BLaER1 treated with 17β-estradiol and CSF1 and Interleukin-3, amounts not matched to agents 10 nM and 100 nM (cell line): ENCODE data around the gene QRICH2.
A peak's percentile ranks its signal among the peaks of the same experiment; 100 is the strongest.

ENCODE experiments used
- H3K27ac ChIP-seq, 11 experiments: shearing (Covaris generic); formaldehyde crosslinking; 2 replicates each; pipeline ENCODE4 v1.8.1; 2022
- H3K27me3 ChIP-seq, 11 experiments: shearing (Covaris generic); formaldehyde crosslinking; 2 replicates each; pipeline ENCODE4 v1.8.1; 2022
- H3K36me3 ChIP-seq, 11 experiments: shearing (Covaris generic); formaldehyde crosslinking; 2 replicates each; pipeline ENCODE4 v1.8.1; 2022
- H3K4me1 ChIP-seq, 10 experiments: shearing (Covaris generic); formaldehyde crosslinking; 2 replicates each; pipeline ENCODE4 v1.8.1; 2022
- H3K4me2 ChIP-seq, 11 experiments: shearing (Covaris generic); formaldehyde crosslinking; 2 replicates each; pipeline ENCODE4 v1.8.1; 2022
- H3K4me3 ChIP-seq, 10 experiments: shearing (Covaris generic); formaldehyde crosslinking; 2 replicates each; pipeline ENCODE4 v1.8.1; 2022
- H3K9ac ChIP-seq, 11 experiments: shearing (Covaris generic); formaldehyde crosslinking; 2 replicates each; pipeline ENCODE4 v1.8.1; 2022
- H3K9me3 ChIP-seq, 11 experiments: shearing (Covaris generic); formaldehyde crosslinking; replicated peaks in 1 of 11; 2 replicates each; pipeline ENCODE4 v1.8.1; 2022
- H4K20me1 ChIP-seq, 11 experiments: shearing (Covaris generic); formaldehyde crosslinking; 2 replicates each; pipeline ENCODE4 v1.8.1; 2022
- Cebpa-rat ChIP-seq, 11 experiments: shearing (Covaris generic); IDR thresholded peaks; 2 replicates each; pipeline ENCODE4 v1.8.1; 2022

The QRICH2 gene

GRCh38 chr17:76243826-76244679 is 64.0 kb downstream of the QRICH2 start:
- H3K9ac ChIP-seq = 0 out of 22 replicates have a peak overlapping the region, but pooled peaks of 1 of the 11 experiments have one; percentile 3
- H3K27me3 ChIP-seq = peaks cover 43 to 50% (median 48%) of the 10 kb centered on the region in 11 experiments
- peaks cover 47 to 65% (median 59%) of the 10 kb centered on the region in 10 experiments for H3K4me1 ChIP-seq
- H3K36me3 ChIP-seq = no peaks in the 10 kb centered on the region
- peaks cover 0 to 4% (median 0%) of the 10 kb centered on the region in 11 experiments; a peak in 1 of 22 replicates for H4K20me1 ChIP-seq
- H3K4me2 ChIP-seq = peak overlapping the region; percentile 45 to 80 (median 66)
- H3K27ac ChIP-seq = 0 out of 22 replicates have a peak overlapping the region, but pooled peaks of 3 of the 11 experiments have one; percentile 5 to 6 (median 6)
- peaks cover 0 to 7% (median 0%) of the 10 kb centered on the region in 11 experiments; a peak in 1 of 22 replicates for H3K9me3 ChIP-seq
- no peak overlapping the region for H3K4me3 ChIP-seq
- TF ChIP-seq Cebpa-rat (IDR thresholded peaks at IDR 0.05) = no peak

GRCh38 chr17:76241691-76242255 is 66.3 kb downstream of the QRICH2 start:
- peaks cover 53 to 73% (median 69%) of the 10 kb centered on the region in 11 experiments for H3K27me3 ChIP-seq
- H3K9ac ChIP-seq = no peak overlapping the region
- H4K20me1 ChIP-seq = peaks cover 0 to 4% (median 0%) of the 10 kb centered on the region in 11 experiments; a peak in 1 of 22 replicates
- TF ChIP-seq Cebpa-rat (IDR thresholded peaks at IDR 0.05) = no peak
- peaks cover 0 to 7% (median 0%) of the 10 kb centered on the region in 11 experiments; a peak in 2 of 22 replicates for H3K9me3 ChIP-seq
- no peak overlapping the region for H3K4me3 ChIP-seq
- H3K27ac ChIP-seq = no peak overlapping the region
- no peak overlapping the region for H3K4me2 ChIP-seq
- no peaks in the 10 kb centered on the region for H3K36me3 ChIP-seq
- H3K4me1 ChIP-seq = peaks cover 28 to 48% (median 41%) of the 10 kb centered on the region in 10 experiments

GRCh38 chr17:76241204-76241538 is 66.9 kb downstream of the QRICH2 start:
- peak overlapping the region in 4 of 11 experiments; percentile 35 to 66 (median 58); a peak in 5 of 22 replicates for H3K9ac ChIP-seq
- H3K27ac ChIP-seq = no peak overlapping the region
- peak overlapping the region; percentile 55 to 73 (median 61) for H3K4me3 ChIP-seq
- TF ChIP-seq Cebpa-rat (IDR thresholded peaks at IDR 0.05) = no peak
- no peaks in the 10 kb centered on the region for H3K36me3 ChIP-seq
- peaks cover 0 to 7% (median 0%) of the 10 kb centered on the region in 11 experiments; a peak in 2 of 22 replicates for H3K9me3 ChIP-seq
- peaks cover 22 to 42% (median 35%) of the 10 kb centered on the region in 10 experiments for H3K4me1 ChIP-seq
- H3K4me2 ChIP-seq = peak overlapping the region; percentile 93 to 98 (median 95)
- H4K20me1 ChIP-seq = peaks cover 0 to 4% (median 0%) of the 10 kb centered on the region in 11 experiments; a peak in 1 of 22 replicates
- peaks cover 53 to 73% (median 69%) of the 10 kb centered on the region in 11 experiments for H3K27me3 ChIP-seq

GRCh38 chr17:76240461-76241203 is 67.4 kb downstream of the QRICH2 start, which contains the start of gene RNF157:
RNF157 (minus strand) TSS chr17:76240493; CDS start chr17:76240240, 253 bp downstream.
- Histone ChIP-seq H3K27me3 (peaks cover 53 to 73% (median 69%) of the 10 kb centered on the region in 11 experiments), H3K4me1 (peaks cover 17 to 36% (median 30%) of the 10 kb centered on the region in 10 experiments), H3K27ac (no peak within 1 kb of the TSS), H3K9me3 (peaks cover 0 to 7% (median 0%) of the 10 kb centered on the region in 11 experiments; a peak in 2 of 22 replicates), H3K9ac (peak within 1 kb of the TSS in 9 of 11 experiments; percentile 35 to 66 (median 56); a peak in 11 of 22 replicates), H3K36me3 (no peaks in the 10 kb centered on the region), H3K4me2 (peak within 1 kb of the TSS; percentile 93 to 98 (median 95)), H3K4me3 (peak within 1 kb of the TSS; percentile 55 to 73 (median 61)), H4K20me1 (peaks cover 0 to 4% (median 0%) of the 10 kb centered on the region in 11 experiments; a peak in 1 of 22 replicates)
- no peak for TF ChIP-seq Cebpa-rat (IDR thresholded peaks at IDR 0.05)

GRCh38 chr17:76239538-76240274 is 68.4 kb downstream of the QRICH2 start:
- Histone ChIP-seq H3K4me1 (peaks cover 12 to 27% (median 21%) of the 10 kb centered on the region in 10 experiments), H3K36me3 (no peaks in the 10 kb centered on the region), H3K9me3 (peaks cover 0 to 7% (median 0%) of the 10 kb centered on the region in 11 experiments; a peak in 2 of 22 replicates), H3K27ac (no peak overlapping the region), H3K4me2 (peak overlapping the region; percentile 93 to 98 (median 95); a peak in 15 of 22 replicates), H3K4me3 (peak overlapping the region in 6 of 10 experiments; percentile 59 to 73 (median 62); a peak in 10 of 20 replicates), H3K9ac (no peak overlapping the region), H4K20me1 (peaks cover 0 to 4% (median 0%) of the 10 kb centered on the region in 11 experiments; a peak in 1 of 22 replicates), H3K27me3 (peaks cover 53 to 73% (median 69%) of the 10 kb centered on the region in 11 experiments)
- TF ChIP-seq Cebpa-rat (IDR thresholded peaks at IDR 0.05) = no peak

GRCh38 chr17:76238847-76239537 is 69.1 kb downstream of the QRICH2 start:
- no peak overlapping the region for H3K4me2 ChIP-seq
- peaks cover 0 to 4% (median 0%) of the 10 kb centered on the region in 11 experiments; a peak in 1 of 22 replicates for H4K20me1 ChIP-seq
- H3K4me3 ChIP-seq = no peak overlapping the region
- no peak overlapping the region for H3K9ac ChIP-seq
- H3K27me3 ChIP-seq = peaks cover 53 to 73% (median 69%) of the 10 kb centered on the region in 11 experiments
- H3K9me3 ChIP-seq = peaks cover 0 to 7% (median 0%) of the 10 kb centered on the region in 11 experiments; a peak in 2 of 22 replicates
- H3K4me1 ChIP-seq = peaks cover 5 to 20% (median 14%) of the 10 kb centered on the region in 10 experiments
- TF ChIP-seq Cebpa-rat (IDR thresholded peaks at IDR 0.05) = no peak
- no peaks in the 10 kb centered on the region for H3K36me3 ChIP-seq
- H3K27ac ChIP-seq = no peak overlapping the region

- Histone ChIP-seq H3K9me3 (peaks cover 0 to 7% (median 0%) of the 10 kb centered on the region in 11 experiments; a peak in 2 of 22 replicates), H3K4me2 (no peak overlapping the region), H4K20me1 (peaks cover 0 to 4% (median 0%) of the 10 kb centered on the region in 11 experiments; a peak in 1 of 22 replicates), H3K9ac (no peak overlapping the region), H3K4me1 (peaks cover 0 to 9% (median 6%) of the 10 kb centered on the region in 10 experiments; a peak in 12 of 20 replicates), H3K4me3 (no peak overlapping the region), H3K27ac (no peak overlapping the region), H3K36me3 (no peaks in the 10 kb centered on the region), H3K27me3 (peaks cover 47 to 63% (median 59%) of the 10 kb centered on the region in 11 experiments)
- no peak for TF ChIP-seq Cebpa-rat (IDR thresholded peaks at IDR 0.05)
Measured at GRCh38 chr17:76237859-76238313, 70.2 kb downstream of the QRICH2 start.
